Esophagus muscularis mucosa (tissue), 4 donors: Measurements from ENCODE around the gene VWA3B. TPM values are rescaled to one million over a fixed set of nuclear protein-coding genes. Genes with fewer than 3 reads are reported as not detected.
A peak's percentile ranks its signal among the peaks of the same experiment; 100 is the strongest.

Experiments
- DNase-seq: peaks from one replicate; pipeline ENCODE4 v3.0.0-alpha.2; 2017; ENCODE audit errors: extremely low spot score
- H3K27ac ChIP-seq, 4 donors: fragments of 200-600 bp; sonication (generic); replicated peaks in 1 of 4; 1 replicate in 3 of 4; 2 replicates in 1 of 4; pipeline ENCODE4 v1.5.1; 2016 to 2019; ENCODE audit warnings: mild to moderate bottlenecking in 1 of 4
- H3K27me3 ChIP-seq, 4 donors: fragments of 200-600 bp; sonication (generic); one replicate each; pipeline versions ENCODE4 v1.5.1 to v1.6.0; 2016 to 2019
- H3K36me3 ChIP-seq, 4 donors: fragments of 200-600 bp; sonication (generic); one replicate each; pipeline ENCODE4 v1.5.1; 2016 to 2019
- H3K4me1 ChIP-seq, 4 donors: fragments of 200-600 bp; sonication (generic); one replicate each; pipeline ENCODE4 v1.5.1; 2016 to 2019
- H3K4me3 ChIP-seq, 4 donors: fragments of 200-600 bp; sonication (generic); 1 replicate in 2 of 4; 2 replicates in 2 of 4; pipeline ENCODE4 v1.5.1; 2016 to 2019; ENCODE audit warnings: mild to moderate bottlenecking in 4 of 4, moderate library complexity in 1 of 4
- H3K9me3 ChIP-seq, 4 donors: fragments of 200-600 bp; sonication (generic); 1 replicate in 3 of 4; 2 replicates in 1 of 4; pipeline ENCODE4 v1.5.1; 2016 to 2019
- EP300 ChIP-seq: sonication (generic); formaldehyde crosslinking; IDR thresholded peaks from one replicate; pipeline ENCODE4 v1.6.1; 2017; ENCODE audit warnings: antibody characterized with exemption
- POLR2A ChIP-seq: fragments of 450-650 bp; IDR thresholded peaks from one replicate; pipeline ENCODE4 v1.6.1; 2017; ENCODE audit warnings: antibody characterized with exemption, moderate library complexity, mild to moderate bottlenecking, low read depth
- POLR2AphosphoS5 ChIP-seq, 2 donors: sonication (generic); formaldehyde crosslinking; IDR thresholded peaks; one replicate each; pipeline ENCODE4 v1.6.1; 2017; ENCODE audit warnings: antibody characterized with exemption in 2 of 2
- WGBS: methylation state at CpG from one replicate; pipeline ENCODE4 v1.1.5; 2018; 5-methylcytosine and 5-hydroxymethylcytosine counted together
- intact Hi-C: fragments of 100-400 bp; cut with DNase I; formaldehyde crosslinking; loops from one replicate; pipeline ENCODE4 v1.15.1; 2023
- total RNA-seq, 4 donors: library from RNA; depleted of rRNA; stranded (reverse); fragments of >200 nt; gene quantifications; one replicate each; pipeline versions ENCODE4 v1.1.0 to v1.2.1, GENCODE V29; 2016
- TF ChIP-seq, protein P1 (sequence below), 3 experiments: fragments of 200-600 bp in 2 of 3; fragments of 450-650 bp in 1 of 3; sonication (generic) in 2 of 3; IDR thresholded peaks; one replicate each; pipeline ENCODE4 v1.5.1; 2017 to 2019; ENCODE audit warnings: antibody characterized with exemption in 3 of 3, mild to moderate bottlenecking in 2 of 3, moderate library complexity in 1 of 3

The VWA3B gene
- total RNA-seq, 4 donors from 2014 or later, result not detected

GRCh38 chr2:98335271-98335670, 248.3 kb downstream of the VWA3B start:
- WGBS, result 88% methylated on average over 3 of the region's 3 CpGs
- TF ChIP-seq POLR2AphosphoS5 (IDR thresholded peaks at IDR 0.05), result no peak
- no peak for TF ChIP-seq POLR2A
- TF ChIP-seq, protein P1, sequence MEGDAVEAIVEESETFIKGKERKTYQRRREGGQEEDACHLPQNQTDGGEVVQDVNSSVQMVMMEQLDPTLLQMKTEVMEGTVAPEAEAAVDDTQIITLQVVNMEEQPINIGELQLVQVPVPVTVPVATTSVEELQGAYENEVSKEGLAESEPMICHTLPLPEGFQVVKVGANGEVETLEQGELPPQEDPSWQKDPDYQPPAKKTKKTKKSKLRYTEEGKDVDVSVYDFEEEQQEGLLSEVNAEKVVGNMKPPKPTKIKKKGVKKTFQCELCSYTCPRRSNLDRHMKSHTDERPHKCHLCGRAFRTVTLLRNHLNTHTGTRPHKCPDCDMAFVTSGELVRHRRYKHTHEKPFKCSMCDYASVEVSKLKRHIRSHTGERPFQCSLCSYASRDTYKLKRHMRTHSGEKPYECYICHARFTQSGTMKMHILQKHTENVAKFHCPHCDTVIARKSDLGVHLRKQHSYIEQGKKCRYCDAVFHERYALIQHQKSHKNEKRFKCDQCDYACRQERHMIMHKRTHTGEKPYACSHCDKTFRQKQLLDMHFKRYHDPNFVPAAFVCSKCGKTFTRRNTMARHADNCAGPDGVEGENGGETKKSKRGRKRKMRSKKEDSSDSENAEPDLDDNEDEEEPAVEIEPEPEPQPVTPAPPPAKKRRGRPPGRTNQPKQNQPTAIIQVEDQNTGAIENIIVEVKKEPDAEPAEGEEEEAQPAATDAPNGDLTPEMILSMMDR (IDR thresholded peaks at IDR 0.05), result no peak
- no peak for TF ChIP-seq EP300
- no peak overlapping the region for H3K27ac ChIP-seq

GRCh38 chr2:98341241-98341640, 254.3 kb downstream of the VWA3B start:
- no peaks in the 10 kb centered on the region for H3K36me3 ChIP-seq
- H3K4me3 ChIP-seq, result no peak overlapping the region
- WGBS, result 91% methylated on average over 2 of the region's 2 CpGs
- no peak overlapping the region for H3K27ac ChIP-seq
- no peak for DNase-seq
- no peaks in the 10 kb centered on the region for H3K9me3 ChIP-seq
- TF ChIP-seq POLR2AphosphoS5 (IDR thresholded peaks at IDR 0.05) (no peak), EP300 (no peak), POLR2A (no peak)
- TF ChIP-seq, protein P1 (IDR thresholded peaks at IDR 0.05), result no peak
- H3K4me1 ChIP-seq, result peaks cover 1 to 3% (median 2%) of the 10 kb centered on the region in 4 donors
- intact Hi-C loops, result no loop called here
- peaks cover 0 to 30% (median 6%) of the 10 kb centered on the region in 4 donors for H3K27me3 ChIP-seq

More at GRCh38 chr2:98335271-98335670, 248.3 kb downstream of the VWA3B start:
- no peak for DNase-seq
- Histone ChIP-seq H3K4me1 (peaks cover 0 to 12% (median 3%) of the 10 kb centered on the region in 4 donors), H3K9me3 (no peaks in the 10 kb centered on the region), H3K4me3 (no peak overlapping the region), H3K27me3 (peaks cover 0 to 5% (median 0%) of the 10 kb centered on the region in 4 donors), H3K36me3 (no peaks in the 10 kb centered on the region)
- intact Hi-C loops, result no loop called here

DNA sequence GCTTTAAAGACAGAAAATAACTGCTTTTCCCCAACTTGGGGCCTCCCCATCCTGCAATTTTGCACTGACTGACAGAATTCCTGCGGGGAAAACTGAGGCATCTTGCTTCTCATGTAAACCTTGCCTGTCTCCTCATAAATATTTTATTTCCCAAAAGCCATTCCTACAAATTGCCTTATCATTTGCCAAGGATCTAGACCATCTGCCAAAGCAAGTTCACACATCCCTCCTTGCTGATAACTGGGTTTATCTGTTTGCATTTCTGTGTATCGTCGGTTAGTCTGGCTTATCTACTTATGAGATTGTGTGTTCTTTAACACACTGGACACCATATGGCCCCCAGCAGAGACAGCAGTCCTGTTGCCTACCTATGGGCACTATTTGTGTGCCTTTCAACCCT, 256.3 kb downstream of the VWA3B start:
- no peak for DNase-seq
- peaks cover 9 to 24% (median 17%) of the 10 kb centered on the region in 4 donors for H3K4me1 ChIP-seq
- intact Hi-C loops, result no loop called here

GRCh38 chr2:98346311-98347236, 259.6 kb downstream of the VWA3B start, which contains the start of gene CNGA3:
Gene CNGA3, plus strand, starts transcription at chr2:98346456. Its CDS starts 23,520 bp downstream, at chr2:98369976.
- Histone ChIP-seq H3K36me3 (no peaks in the 10 kb centered on the region), H3K4me3 (peak within 1 kb of the TSS; percentile 36 to 50 (median 40)), H3K27ac (peak within 1 kb of the TSS in 1 of 4 donors; percentile 4), H3K27me3 (peaks cover 13 to 63% (median 27%) of the 10 kb centered on the region in 4 donors), H3K4me1 (peaks cover 9 to 25% (median 17%) of the 10 kb centered on the region in 4 donors), H3K9me3 (no peaks in the 10 kb centered on the region)
- peak; percentile 70 for DNase-seq
- intact Hi-C loops, result no loop called here
- TF ChIP-seq EP300, result no peak
- TF ChIP-seq, protein P1 (IDR thresholded peaks at IDR 0.05), result peak in 1 of 3 experiments; percentile 11
- WGBS, result 7% methylated on average over 30 of the region's 72 CpGs

More for the DNA sequence above, 256.3 kb downstream of the VWA3B start:
- Histone ChIP-seq H3K27ac (no peak overlapping the region), H3K4me3 (no peak overlapping the region), H3K27me3 (peaks cover 10 to 50% (median 23%) of the 10 kb centered on the region in 4 donors), H3K36me3 (no peaks in the 10 kb centered on the region), H3K9me3 (no peaks in the 10 kb centered on the region)
- no peak for TF ChIP-seq EP300
- 79% methylated on average over 3 of the region's 3 CpGs for WGBS

DNA sequence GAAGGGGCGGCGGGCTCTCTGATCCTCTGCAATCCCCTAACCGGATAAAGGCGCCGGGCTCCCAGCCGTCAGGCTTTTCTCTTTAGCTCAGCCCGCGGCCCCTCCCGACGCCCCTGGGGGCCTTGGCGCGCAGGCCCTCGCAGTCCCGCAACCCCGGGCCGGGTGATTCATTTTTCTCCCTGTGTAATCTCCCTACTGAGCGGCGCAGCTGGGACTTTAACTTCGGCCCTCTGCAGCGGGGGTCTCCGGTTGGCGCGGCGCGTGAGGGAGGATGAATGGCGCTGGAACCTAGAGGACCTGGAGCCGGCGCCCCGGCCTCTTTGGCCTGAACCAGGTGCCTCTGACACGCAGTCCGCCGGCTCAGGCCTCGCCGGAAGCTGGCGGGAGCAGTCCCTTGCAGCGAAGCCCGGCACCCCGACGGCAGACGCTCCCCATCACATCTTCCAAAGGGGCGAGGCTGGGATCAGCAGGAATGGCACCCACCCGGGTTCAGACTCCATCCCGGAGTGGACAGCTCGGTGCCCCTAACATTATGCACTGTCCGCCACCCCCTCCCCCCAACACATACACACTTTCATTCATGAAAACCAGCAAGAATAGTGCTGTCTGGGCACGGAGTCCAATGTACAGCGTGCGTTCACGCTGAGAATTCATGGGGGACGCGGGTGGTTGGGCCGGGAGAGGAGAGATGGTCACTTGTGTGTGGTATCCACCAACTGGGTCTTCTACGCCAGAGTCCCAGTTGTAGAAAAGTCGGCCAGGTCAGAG, 260.5 kb downstream of the VWA3B start:
- peaks cover 13 to 68% (median 27%) of the 10 kb centered on the region in 4 donors for H3K27me3 ChIP-seq

More for the DNA sequence above, 260.5 kb downstream of the VWA3B start:
- DNase-seq, result peak; percentile 53
- no peaks in the 10 kb centered on the region for H3K9me3 ChIP-seq
- TF ChIP-seq, protein P1 (IDR thresholded peaks at IDR 0.05), result no peak
- TF ChIP-seq POLR2A, result no peak
- no peak for TF ChIP-seq POLR2AphosphoS5 (IDR thresholded peaks at IDR 0.05)
- no peak for TF ChIP-seq EP300
- 8% methylated on average over 32 of the region's 54 CpGs for WGBS
- intact Hi-C loops, result no loop called here
- peak overlapping the region; percentile 36 to 50 (median 40) for H3K4me3 ChIP-seq
- H3K36me3 ChIP-seq, result no peaks in the 10 kb centered on the region
- peaks cover 9 to 25% (median 17%) of the 10 kb centered on the region in 4 donors for H3K4me1 ChIP-seq
- no peak overlapping the region for H3K27ac ChIP-seq
